ENCODE measurements around the gene FSTL3. TPM values are rescaled to one million over a fixed set of nuclear protein-coding genes. Genes with fewer than 3 reads are reported as not detected.
A peak's percentile ranks its signal among the peaks of the same experiment; 100 is the strongest.

The FSTL3 gene
- total RNA-seq, 1 experiment from 2014 or later: 29.1 TPM

DNA sequence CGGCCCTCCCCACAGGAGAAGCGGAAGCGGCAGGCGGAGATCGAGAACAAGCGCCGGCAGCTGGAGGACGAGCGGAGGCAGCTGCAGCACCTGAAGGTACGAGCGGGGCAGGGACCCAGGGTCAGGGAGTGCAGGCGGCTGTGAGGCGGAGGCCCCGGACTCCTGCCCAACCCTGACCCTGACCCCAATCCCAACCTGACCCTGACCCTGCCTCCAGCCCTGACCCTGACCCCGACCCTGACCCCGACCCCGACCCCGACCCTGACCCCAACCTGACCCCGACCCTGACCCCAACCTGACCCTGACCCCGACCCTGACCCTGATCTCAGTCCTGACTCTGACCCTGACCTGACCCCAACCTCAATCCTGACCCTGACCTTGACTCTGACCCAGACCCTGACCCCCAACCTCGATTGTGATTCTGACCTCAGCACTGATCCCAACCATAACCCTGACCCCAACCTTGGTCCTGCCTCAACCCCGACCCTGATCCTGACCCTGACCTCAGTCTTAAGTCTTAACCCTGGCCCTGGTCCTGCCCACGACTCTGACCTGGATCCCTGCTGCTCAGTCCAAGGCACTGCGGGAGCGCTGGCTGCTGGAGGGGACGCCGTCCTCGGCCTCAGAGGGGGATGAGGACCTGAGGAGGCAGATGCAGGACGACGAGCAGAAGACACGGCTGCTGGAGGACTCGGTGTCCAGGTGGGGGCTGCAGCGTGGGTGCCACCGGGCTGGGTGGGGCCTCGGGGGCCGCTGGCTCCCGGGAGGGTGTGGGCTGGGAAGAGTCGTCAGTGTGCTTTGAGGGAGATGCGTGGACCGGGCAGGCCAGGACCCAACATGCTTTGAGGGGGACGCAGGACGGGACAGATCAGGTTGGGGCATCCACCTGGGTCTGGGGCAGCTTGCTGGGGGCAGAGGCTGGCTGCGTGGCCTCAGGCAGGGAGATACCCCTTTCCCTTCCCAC, 51.1 kb downstream of the FSTL3 start:
- TF ChIP-seq, protein P1, sequence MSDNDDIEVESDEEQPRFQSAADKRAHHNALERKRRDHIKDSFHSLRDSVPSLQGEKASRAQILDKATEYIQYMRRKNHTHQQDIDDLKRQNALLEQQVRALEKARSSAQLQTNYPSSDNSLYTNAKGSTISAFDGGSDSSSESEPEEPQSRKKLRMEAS (IDR thresholded peaks at IDR 0.05): no peak
- no peak for TF ChIP-seq POLR2AphosphoS5 (IDR thresholded peaks at IDR 0.05; ENCODE audit: low read depth, low read length)
- no peak for TF ChIP-seq CEBPB (IDR thresholded peaks at IDR 0.05; ENCODE audit: low read depth)
- TF ChIP-seq, protein P2, sequence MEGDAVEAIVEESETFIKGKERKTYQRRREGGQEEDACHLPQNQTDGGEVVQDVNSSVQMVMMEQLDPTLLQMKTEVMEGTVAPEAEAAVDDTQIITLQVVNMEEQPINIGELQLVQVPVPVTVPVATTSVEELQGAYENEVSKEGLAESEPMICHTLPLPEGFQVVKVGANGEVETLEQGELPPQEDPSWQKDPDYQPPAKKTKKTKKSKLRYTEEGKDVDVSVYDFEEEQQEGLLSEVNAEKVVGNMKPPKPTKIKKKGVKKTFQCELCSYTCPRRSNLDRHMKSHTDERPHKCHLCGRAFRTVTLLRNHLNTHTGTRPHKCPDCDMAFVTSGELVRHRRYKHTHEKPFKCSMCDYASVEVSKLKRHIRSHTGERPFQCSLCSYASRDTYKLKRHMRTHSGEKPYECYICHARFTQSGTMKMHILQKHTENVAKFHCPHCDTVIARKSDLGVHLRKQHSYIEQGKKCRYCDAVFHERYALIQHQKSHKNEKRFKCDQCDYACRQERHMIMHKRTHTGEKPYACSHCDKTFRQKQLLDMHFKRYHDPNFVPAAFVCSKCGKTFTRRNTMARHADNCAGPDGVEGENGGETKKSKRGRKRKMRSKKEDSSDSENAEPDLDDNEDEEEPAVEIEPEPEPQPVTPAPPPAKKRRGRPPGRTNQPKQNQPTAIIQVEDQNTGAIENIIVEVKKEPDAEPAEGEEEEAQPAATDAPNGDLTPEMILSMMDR (IDR thresholded peaks at IDR 0.05 in 2 of 3, conservative IDR thresholded peaks at IDR 0.05 in 1 of 3; ENCODE audit: borderline replicate concordance in 1 of 3, insufficient read depth in 1 of 3, low read depth in 2 of 3, low read length in 2 of 3): no peak
- TF ChIP-seq POLR2A (IDR thresholded peaks at IDR 0.05; ENCODE audit: borderline replicate concordance, extremely low read depth, insufficient read depth, insufficient read length): no peak
- no peak for TF ChIP-seq FOSL1 (IDR thresholded peaks at IDR 0.05; ENCODE audit: low read depth)
- TF ChIP-seq ZNF274 (IDR thresholded peaks at IDR 0.05; ENCODE audit: low read depth, low read length): no peak
- no peak for TF ChIP-seq EGR1 (IDR thresholded peaks at IDR 0.05; ENCODE audit: low read depth)
- no peak for TF ChIP-seq SIN3A (IDR thresholded peaks at IDR 0.05; ENCODE audit: low read depth)
- TF ChIP-seq, protein P3, sequence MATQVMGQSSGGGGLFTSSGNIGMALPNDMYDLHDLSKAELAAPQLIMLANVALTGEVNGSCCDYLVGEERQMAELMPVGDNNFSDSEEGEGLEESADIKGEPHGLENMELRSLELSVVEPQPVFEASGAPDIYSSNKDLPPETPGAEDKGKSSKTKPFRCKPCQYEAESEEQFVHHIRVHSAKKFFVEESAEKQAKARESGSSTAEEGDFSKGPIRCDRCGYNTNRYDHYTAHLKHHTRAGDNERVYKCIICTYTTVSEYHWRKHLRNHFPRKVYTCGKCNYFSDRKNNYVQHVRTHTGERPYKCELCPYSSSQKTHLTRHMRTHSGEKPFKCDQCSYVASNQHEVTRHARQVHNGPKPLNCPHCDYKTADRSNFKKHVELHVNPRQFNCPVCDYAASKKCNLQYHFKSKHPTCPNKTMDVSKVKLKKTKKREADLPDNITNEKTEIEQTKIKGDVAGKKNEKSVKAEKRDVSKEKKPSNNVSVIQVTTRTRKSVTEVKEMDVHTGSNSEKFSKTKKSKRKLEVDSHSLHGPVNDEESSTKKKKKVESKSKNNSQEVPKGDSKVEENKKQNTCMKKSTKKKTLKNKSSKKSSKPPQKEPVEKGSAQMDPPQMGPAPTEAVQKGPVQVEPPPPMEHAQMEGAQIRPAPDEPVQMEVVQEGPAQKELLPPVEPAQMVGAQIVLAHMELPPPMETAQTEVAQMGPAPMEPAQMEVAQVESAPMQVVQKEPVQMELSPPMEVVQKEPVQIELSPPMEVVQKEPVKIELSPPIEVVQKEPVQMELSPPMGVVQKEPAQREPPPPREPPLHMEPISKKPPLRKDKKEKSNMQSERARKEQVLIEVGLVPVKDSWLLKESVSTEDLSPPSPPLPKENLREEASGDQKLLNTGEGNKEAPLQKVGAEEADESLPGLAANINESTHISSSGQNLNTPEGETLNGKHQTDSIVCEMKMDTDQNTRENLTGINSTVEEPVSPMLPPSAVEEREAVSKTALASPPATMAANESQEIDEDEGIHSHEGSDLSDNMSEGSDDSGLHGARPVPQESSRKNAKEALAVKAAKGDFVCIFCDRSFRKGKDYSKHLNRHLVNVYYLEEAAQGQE (IDR thresholded peaks at IDR 0.05; ENCODE audit: low read depth): no peak
- TF ChIP-seq EZH2phosphoT487 (IDR thresholded peaks at IDR 0.05; ENCODE audit: borderline replicate concordance): no peak
- TF ChIP-seq TCF7L2 (IDR thresholded peaks at IDR 0.05; ENCODE audit: borderline replicate concordance, extremely low read depth, insufficient read depth, insufficient read length): no peak
- TF ChIP-seq SRF (IDR thresholded peaks at IDR 0.05; ENCODE audit: low read depth): no peak
- no peak for TF ChIP-seq CBX3 (IDR thresholded peaks at IDR 0.05; ENCODE audit: low read depth)
- TF ChIP-seq EZH2 (IDR thresholded peaks at IDR 0.05): no peak
- TF ChIP-seq RAD21 (IDR thresholded peaks at IDR 0.05; ENCODE audit: low read depth): no peak
- ATAC-seq (peak; percentile 12), DNase-seq (ENCODE audit: low read depth, low spot score) (no peak)
- Histone ChIP-seq H3K4me1 (ENCODE audit: control insufficient read depth in 1 of 2, insufficient read depth in 2 of 2, low read length in 2 of 2) (peaks cover 9 to 11% of the 10 kb centered on the region in 2 experiments), H2AFZ (ENCODE audit: low read depth, low read length, poor library complexity, severe bottlenecking) (no peak overlapping the region), H3K9me3 (ENCODE audit: control insufficient read depth in 1 of 2, insufficient read depth in 1 of 2, low read depth in 1 of 2, low read length in 2 of 2) (no peaks in the 10 kb centered on the region), H3K9ac (ENCODE audit: low read length) (no peak overlapping the region), H4K20me1 (ENCODE audit: insufficient read depth) (no peaks in the 10 kb centered on the region), H3K36me3 (ENCODE audit: control insufficient read depth in 1 of 2, insufficient read depth in 2 of 2, low read length in 2 of 2) (no peaks in the 10 kb centered on the region; a peak in 1 of 4 replicates), H3K4me3 (replicated peaks in 1 of 2; ENCODE audit: low read depth in 1 of 2, low read length in 2 of 2) (no peak overlapping the region), H3K9me2 (ENCODE audit: insufficient read depth) (no peaks in the 10 kb centered on the region), H3K4me2 (ENCODE audit: low read length) (no peak overlapping the region), H3K27me3 (ENCODE audit: insufficient read depth, low read length) (no peaks in the 10 kb centered on the region), H3K79me2 (ENCODE audit: insufficient read depth, low read length) (no peaks in the 10 kb centered on the region), H3K27ac (ENCODE audit: low read depth, low read length) (no peak overlapping the region)
- ChIA-PET RAD21 (ENCODE audit: low non-redundant PET in 1 of 2, low total read pairs in 2 of 2, uncharacterized antibody in 2 of 2, unreplicated experiment in 2 of 2) (no interaction called here), CTCF (no interaction called here), POLR2A (no interaction called here)
- no TSS peak for BruUV-seq (replicated peaks)
- intact Hi-C loops (cut with micrococcal nuclease): no loop called here
